Renal cortex interstitium (tissue), 11 donors: ENCODE results near the gene NAALAD2. TPM values are rescaled to one million over a fixed set of nuclear protein-coding genes. Genes with fewer than 3 reads are reported as not detected.
"Not testable (repeated sequence)": the region's sequence is repeated elsewhere in the genome, so short reads cannot be mapped to it uniquely, and the experiment has no call there.

Experiments used
- DNase-seq, 11 donors: peaks; one replicate each; pipeline ENCODE4 v3.0.0-alpha.2; 2013; ENCODE audit warnings: low read depth in 9 of 11, low spot score in 4 of 11; ENCODE audit errors: extremely low read depth in 1 of 11
- polyA plus RNA-seq, 3 donors: library from polyadenylated mRNA; unstranded; fragments of 120-200 nt; gene quantifications; one replicate each; pipeline ENCODE4 v1.2.1, GENCODE V29; 2013; ENCODE audit not compliant: insufficient read length in 3 of 3

NAALAD2 gene
- polyA plus RNA-seq, 3 donors = 16.8 to 34.8 (median 23.8) TPM

DNA sequence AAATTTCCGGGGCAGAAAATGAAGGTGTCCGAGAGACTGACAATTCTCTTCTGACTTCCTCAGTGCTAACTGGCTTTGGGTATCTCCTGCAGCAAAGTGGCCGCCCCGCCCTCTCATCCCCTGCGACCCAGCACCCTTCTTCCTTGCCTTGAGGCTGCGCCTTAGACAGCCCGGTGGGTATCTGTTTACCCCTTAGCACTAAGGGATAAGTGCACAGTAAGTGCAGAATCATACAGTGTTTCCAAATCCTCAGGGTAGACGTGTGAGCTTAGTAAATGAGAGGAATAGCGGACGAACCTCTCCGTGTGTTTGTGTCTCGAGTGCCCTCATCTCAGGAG lies 88.8 kb downstream of the NAALAD2 start:
- DNase-seq = peak in 1 of 11 donors; percentile 7

DNA sequence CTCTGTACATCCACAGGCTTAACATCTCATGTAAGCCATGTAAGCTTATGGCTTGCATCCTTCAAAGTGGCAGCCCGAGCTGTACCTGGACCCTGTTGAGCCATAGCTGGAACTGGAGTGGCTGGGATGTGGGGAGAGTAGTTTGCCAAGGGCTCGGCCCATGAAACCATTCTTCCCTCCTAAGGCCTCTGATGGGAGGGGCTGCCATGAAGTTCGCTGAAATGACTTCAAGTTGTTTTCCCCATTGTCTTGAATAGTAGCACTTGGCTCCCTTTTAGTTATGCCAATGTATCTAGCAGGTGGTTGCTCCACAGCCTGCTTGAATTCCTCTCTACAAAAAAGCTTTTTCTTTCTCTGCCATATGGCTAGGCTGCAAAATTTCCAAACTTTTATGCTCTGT lies 93.6 kb downstream of the NAALAD2 start:
- no peak for DNase-seq

DNA sequence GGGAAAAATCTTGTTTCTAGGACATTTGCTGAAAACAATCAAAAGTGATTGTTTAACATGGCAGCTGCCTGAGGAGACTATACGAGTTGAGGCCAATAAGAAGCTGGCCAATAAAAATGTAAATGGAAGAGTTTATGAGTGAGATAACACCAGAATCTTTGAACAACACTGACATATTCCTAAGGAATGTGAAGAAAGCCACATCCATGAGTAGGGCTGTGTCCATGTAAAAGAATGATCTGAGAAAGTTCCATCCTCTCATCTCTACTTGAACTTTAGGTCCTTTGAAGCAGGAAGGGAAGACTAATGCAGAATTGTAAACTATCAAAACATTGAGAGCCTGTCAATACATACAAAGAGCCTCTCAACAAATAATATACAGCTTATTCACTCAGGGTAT lies 95.3 kb downstream of the NAALAD2 start:
- DNase-seq = no peak

DNA sequence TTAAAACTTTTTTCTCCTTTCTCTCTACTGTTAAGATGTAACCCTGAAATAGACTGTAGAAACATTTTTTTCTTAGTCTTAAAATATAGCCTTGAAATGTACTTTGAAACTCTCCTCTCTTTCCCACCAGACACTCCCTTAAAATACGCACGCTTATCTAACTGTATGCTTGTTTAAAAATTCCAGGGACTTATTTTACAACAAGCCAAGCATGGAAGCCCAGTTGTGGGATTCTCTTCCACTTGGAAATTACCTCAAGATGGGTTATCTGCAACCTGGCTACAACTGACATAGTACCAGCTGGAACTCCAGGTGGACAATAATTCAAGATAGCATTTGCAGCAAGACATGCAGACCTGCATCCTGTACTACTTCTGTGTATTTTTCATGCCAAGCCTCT lies 100.5 kb downstream of the NAALAD2 start:
- DNase-seq = no peak

DNA sequence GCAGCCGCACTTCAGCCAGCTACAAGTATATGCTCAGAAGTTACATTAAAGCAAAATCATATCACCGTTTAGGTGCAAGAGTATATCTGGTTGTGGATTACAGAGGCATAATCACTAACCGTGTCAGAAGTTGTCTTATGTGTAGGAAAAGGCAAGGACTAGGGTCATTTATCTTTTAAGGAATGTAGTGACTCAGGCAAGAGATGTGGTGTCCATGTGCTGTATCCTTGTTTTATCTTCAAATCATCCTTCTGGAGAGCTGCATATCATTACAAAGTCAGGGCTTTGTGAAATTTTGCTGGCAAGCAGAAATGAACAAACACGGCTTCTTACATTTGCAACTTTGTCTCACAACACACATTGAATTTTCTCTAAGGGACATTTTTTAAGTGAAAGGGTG lies 101.1 kb downstream of the NAALAD2 start:
- DNase-seq = no peak

DNA sequence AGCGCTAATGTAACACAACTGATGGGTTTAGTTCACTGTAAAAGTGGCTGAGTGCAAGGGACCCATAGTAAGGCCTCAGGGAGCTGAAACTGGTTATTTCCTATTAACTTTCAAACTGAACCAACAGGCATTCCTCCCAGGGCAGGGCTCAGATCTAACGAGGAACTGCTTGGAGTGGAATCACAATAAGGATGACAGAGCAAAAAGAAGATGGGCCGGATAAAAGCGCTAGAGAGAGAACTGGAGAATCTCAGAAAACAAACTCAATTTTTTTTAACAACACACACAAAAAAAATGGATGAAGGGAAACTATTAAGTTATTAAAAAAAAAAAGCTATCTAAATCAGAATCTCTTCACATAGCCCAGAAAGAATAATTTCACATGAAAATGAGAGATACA lies 102.5 kb downstream of the NAALAD2 start:
- DNase-seq = no peak

DNA sequence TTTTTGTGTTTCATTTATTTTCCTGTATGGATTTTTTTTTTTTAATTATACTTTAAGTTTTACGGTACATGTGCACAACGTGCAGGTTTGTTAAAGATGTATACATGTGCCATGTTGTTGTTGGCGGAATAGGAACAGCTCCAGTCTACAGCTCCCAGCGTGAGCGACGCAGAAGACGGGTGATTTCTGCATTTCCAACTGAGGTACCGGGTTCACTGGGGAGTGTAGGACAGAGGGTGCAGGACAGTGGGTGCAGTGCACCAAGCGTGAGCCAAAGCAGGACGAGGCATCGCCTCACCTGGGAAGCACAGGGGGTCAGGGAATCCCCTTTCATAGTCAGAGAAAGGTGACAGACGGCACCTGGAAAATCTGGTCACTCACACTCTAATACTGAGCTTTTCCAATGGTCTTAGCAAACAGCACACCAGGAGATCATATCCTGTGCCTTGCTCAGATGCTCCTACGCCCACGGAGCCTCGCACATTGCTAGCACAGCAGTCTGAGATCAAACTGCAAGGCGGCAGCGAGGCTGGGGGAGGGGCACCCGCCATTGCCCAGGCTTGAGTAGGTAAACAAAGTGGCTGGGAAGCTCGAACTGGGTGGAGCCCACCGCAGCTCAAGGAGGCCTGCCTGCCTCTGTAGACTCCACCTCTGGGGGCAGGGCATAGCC lies 105.6 kb downstream of the NAALAD2 start:
- not testable (repeated sequence) for DNase-seq

DNA sequence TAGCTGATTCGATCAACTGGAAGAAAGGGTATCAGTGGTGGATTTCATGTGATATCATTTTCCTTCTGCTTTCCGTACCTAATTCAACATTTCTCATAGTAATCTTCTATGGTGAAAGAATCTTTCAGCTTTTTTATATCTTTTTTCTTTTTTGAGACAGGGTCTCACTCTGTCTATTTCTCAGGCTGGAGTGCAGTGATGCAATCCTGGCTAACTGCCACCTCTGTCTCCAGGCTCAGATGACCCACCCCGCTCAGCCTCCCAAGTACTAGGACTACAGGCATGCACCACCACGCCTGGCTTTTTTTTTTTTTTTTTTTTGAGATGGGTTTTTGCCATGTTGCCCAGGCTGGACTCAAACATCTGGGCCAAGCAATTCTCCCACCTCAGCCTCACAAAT lies 107.0 kb downstream of the NAALAD2 start:
- DNase-seq = no peak

Other genes with a start within 250 kb of the NAALAD2 start
- gene TRIM49D1, start 212.4 kb upstream of the NAALAD2 start, polyA plus RNA-seq = not detected
- not detected for gene TRIM49D2, start 210.6 kb upstream of the NAALAD2 start, polyA plus RNA-seq
- not detected for gene TRIM64, start 168.6 kb upstream of the NAALAD2 start, polyA plus RNA-seq
- not detected for gene TRIM49C, start 103.6 kb upstream of the NAALAD2 start, polyA plus RNA-seq
- not detected for gene UBTFL1, start 48.7 kb upstream of the NAALAD2 start, polyA plus RNA-seq
- 10 to 100 TPM; 47.2 to 50.6 (median 47.2) TPM for gene CHORDC1, start 88.4 kb downstream of the NAALAD2 start, polyA plus RNA-seq